ENCODE results near the gene C5orf63.

DNA sequence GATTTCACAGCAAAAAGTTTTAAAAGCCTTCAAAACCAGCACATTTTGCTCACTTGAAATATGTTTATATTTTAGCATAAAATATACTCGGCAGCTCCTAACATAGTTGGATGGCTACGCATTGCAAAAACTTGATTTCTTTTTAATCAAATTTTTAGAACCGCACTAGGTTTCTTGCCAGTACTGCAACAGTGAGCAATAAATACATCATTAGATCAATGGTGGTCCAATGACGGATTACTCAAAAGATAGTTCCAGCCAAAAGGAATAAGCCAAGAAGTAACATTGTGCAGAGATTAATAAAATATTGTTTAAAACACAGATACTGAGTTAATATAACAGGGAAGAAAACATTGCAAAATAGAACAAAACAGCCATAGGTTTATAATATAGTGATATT is 48.5 kb downstream of the C5orf63 start:
- TF ChIP-seq CTCF (IDR thresholded peaks at IDR 0.05) (no peak), POLR2A (IDR thresholded peaks at IDR 0.05) (no peak)

Data from adrenal gland (tissue), 5 donors.